HL-60 (cell line): ENCODE data around the gene SIGLEC7.

Source experiments
- CTCF ChIP-seq: IDR thresholded peaks from one replicate; pipeline ENCODE4 v1.5.1; 2011; ENCODE audit warnings: low read length, control low read depth, inconsistent platforms; ENCODE audit not compliant: insufficient read depth
- GABPA ChIP-seq: IDR thresholded peaks from 2 replicates; pipeline ENCODE4 v1.6.1; 2012; ENCODE audit warnings: low read depth
- POLR2AphosphoS5 ChIP-seq: IDR thresholded peaks from 2 replicates; pipeline ENCODE4 v1.6.1; 2012; ENCODE audit warnings: low read depth
- REST ChIP-seq: IDR thresholded peaks from 2 replicates; pipeline ENCODE4 v1.6.1; 2012; ENCODE audit warnings: low read depth; ENCODE audit not compliant: insufficient replicate concordance

GRCh38 chr19:51141181-51141580 is 920 bp upstream of the SIGLEC7 start:
- TF ChIP-seq CTCF (no peak), POLR2AphosphoS5 (no peak), GABPA (no peak), REST (no peak)
